ENCODE results near the gene CHPT1.
"Not testable (repeated sequence)": the region's sequence is repeated elsewhere in the genome, so short reads cannot be mapped to it uniquely, and the experiment has no call there.

The CHPT1 gene

GRCh38 chr12:101733166-101733565 lies 35.7 kb downstream of the CHPT1 start:
- TF ChIP-seq CTCF (IDR thresholded peaks at IDR 0.05; ENCODE audit: insufficient read depth, low read depth, low read length, missing control alignments), result no peak
- no peak overlapping the region for H3K4me3 ChIP-seq (ENCODE audit: low read length)
- DNase-seq (ENCODE audit: low read depth), result no peak

- not testable (repeated sequence) for DNase-seq (ENCODE audit: low read depth); H3K4me3 ChIP-seq (ENCODE audit: low read length)
These were observed 37.0 kb downstream of the CHPT1 start for GRCh38 chr12:101734482-101734881.

DNA sequence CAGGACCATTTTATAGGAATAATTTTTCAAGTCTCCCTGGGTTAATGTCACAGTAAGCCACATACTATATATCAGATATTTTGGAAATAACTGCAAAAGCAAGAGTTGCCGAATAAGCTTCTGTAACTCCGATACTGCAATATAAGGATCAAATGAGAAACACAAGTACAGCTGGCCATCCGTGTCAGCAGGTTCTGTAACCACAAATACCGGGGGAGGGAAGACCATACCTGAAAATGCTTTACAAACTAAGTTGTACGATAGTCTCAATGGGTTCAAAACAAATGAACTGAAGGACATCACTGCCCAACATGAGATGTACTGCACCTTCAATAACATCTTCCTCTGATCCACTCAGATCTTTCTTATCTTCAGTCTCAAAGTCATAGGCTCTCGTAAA lies 40.0 kb downstream of the CHPT1 start:
- no peak for DNase-seq (ENCODE audit: low read depth)
- TF ChIP-seq CTCF (IDR thresholded peaks at IDR 0.05; ENCODE audit: insufficient read depth, low read depth, low read length, missing control alignments), result no peak
- H3K4me3 ChIP-seq (ENCODE audit: low read length), result no peak overlapping the region

DNA sequence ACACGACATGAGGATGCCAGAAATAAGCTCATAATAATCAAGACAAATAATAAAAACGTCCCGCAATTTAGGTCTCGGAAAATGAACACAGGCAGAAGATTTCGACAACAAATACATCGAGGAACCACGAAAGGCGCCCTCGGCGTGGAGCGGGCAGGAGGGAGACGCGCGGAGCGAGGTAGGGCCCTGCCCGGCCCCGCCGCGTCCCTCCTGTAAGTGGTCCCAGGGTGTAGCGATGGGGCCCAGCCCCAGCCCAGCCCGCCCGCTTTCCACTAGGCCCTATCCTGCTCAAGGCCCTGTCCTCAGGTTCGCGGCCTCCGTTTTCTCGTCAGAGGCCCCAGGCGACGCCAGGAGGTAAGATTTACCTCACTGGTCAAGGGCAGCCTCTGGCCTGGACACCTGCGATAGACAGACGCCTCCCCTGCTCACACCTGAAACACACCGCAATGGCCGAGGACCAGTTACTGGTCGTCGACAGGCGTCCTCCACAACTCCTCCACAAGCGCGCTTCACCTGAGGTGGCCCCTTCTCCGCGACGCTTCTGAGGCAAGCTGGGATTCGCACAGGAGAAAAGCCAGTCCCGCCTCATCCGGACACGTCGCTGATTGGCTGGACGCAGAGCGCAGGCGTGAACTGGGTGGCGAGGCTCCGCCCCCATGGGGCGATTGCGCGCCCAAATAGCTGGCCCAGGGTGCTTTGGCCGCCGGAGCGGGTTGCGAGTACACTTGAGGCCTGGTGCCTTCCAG lies 41.7 kb downstream of the CHPT1 start, which contains the start of gene SYCP3:
Gene SYCP3 (minus strand): TSS at position 543 of the 746 bp plus-strand sequence. CDS start 1,527 bp downstream, outside the sequence.
- no peak within 1 kb of the TSS for H3K4me3 ChIP-seq (ENCODE audit: low read length)
- TF ChIP-seq CTCF (IDR thresholded peaks at IDR 0.05; ENCODE audit: insufficient read depth, low read depth, low read length, missing control alignments), result no peak
- DNase-seq (ENCODE audit: low read depth), result no peak

GRCh38 chr12:101740566-101740965 lies 43.1 kb downstream of the CHPT1 start:
- H3K4me3 ChIP-seq (ENCODE audit: low read length), result no peak overlapping the region
- no peak for TF ChIP-seq CTCF (IDR thresholded peaks at IDR 0.05; ENCODE audit: insufficient read depth, low read depth, low read length, missing control alignments)
- DNase-seq (ENCODE audit: low read depth), result no peak

DNA sequence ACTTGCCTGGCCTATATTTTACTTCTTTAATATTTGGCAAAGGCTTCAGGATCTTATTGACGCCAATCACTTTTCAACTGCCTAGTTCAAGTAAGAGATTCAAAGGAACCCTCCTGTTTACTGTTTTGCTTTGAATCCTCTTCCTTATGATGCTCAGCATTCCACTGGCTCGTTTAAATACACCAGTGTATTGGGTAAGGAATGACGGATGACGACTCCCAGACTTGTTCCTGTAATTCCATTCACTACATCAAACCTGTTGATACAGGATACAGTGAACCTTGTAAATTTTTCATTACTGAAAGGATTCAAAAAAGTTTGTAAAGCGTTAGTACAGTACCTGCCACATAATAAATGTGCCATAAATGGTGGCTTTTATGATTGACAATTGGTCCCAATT lies 43.5 kb downstream of the CHPT1 start:
- H3K4me3 ChIP-seq (ENCODE audit: low read length), result no peak overlapping the region
- DNase-seq (ENCODE audit: low read depth), result peak; percentile 5

DNA sequence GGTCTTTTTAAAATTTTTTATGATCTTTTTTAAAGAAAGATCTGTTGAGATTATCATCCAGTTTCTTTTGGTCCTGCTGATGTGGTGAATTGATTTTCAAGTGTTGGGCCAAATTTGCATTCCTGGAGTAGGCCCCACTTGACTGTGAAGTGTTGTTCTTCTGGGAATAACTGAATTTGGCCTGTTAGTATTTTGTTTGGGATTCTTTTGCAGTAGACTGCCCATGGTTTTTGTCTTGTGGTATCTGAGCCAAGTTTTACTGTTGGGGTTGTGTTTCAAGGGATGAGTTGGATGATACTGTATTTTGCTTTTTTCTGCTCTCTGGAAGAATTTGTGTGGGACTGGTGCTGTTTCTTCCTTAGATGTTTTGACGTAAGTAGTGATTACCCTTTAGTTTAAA lies 45.8 kb downstream of the CHPT1 start:
- DNase-seq (ENCODE audit: low read depth), result no peak
- no peak for TF ChIP-seq CTCF (IDR thresholded peaks at IDR 0.05; ENCODE audit: insufficient read depth, low read depth, low read length, missing control alignments)
- H3K4me3 ChIP-seq (ENCODE audit: low read length), result no peak overlapping the region

More for the DNA sequence above, 43.5 kb downstream of the CHPT1 start:
- no peak for TF ChIP-seq CTCF (IDR thresholded peaks at IDR 0.05; ENCODE audit: insufficient read depth, low read depth, low read length, missing control alignments)
